IMR-90 (cell line): ENCODE measurements around the gene ARHGAP45. TPM values are rescaled to one million over a fixed set of nuclear protein-coding genes. Genes with fewer than 3 reads are reported as not detected.
A peak's percentile ranks its signal among the peaks of the same experiment; 100 is the strongest.

Experiments
- ATAC-seq: fragments of 200-7000 bp; cut with Tn5 transposase; 2 replicates; pipeline ENCODE4 v1.9.1; 2020; ENCODE audit warnings: low read depth, mild to moderate bottlenecking, moderate library complexity
- BruUV-seq: library from RNA; stranded (reverse); fragments of 400-500 nt; replicated peaks from 2 replicates; lab custom pipeline; 2021; lab: Mats Ljungman, UMichigan
- CTCF ChIA-PET: fragments of 300-600 bp; formaldehyde crosslinking; extraction: SDS; loops from one replicate; lab custom pipeline; 2021; ENCODE audit warnings: antibody characterized with exemption; lab: Yijun Ruan, JAX
- POLR2A ChIA-PET: fragments of 300-600 bp; sonication (Branson Sonifier 250); formaldehyde crosslinking; loops from one replicate; lab custom pipeline; 2022; ENCODE audit warnings: antibody characterized with exemption; ENCODE audit not compliant: unreplicated experiment; lab: Charles Lee
- DNase-seq: peaks from one replicate; pipeline ENCODE4 v3.0.0; 2013
- H2AFZ ChIP-seq: replicated peaks from 2 replicates; pipeline ENCODE3; 2013; ENCODE audit warnings: low read length, mild to moderate bottlenecking; ENCODE audit not compliant: poor library complexity
- H2AK5ac ChIP-seq: 2 replicates; pipeline ENCODE4 v1.6.1; 2013; ENCODE audit warnings: low read depth, low read length, inconsistent platforms
- H2AK9ac ChIP-seq: replicated peaks from 2 replicates; pipeline ENCODE3; 2013; ENCODE audit warnings: mild to moderate bottlenecking, low read depth, low read length, moderate library complexity; ENCODE audit not compliant: poor library complexity
- H2BK120ac ChIP-seq: 2 replicates; pipeline ENCODE4 v1.6.1; 2013; ENCODE audit warnings: low read depth, low read length, inconsistent platforms
- H2BK15ac ChIP-seq: 3 replicates; pipeline ENCODE4 v1.6.1; 2013; ENCODE audit warnings: low read depth, low read length, inconsistent platforms
- H2BK20ac ChIP-seq: 2 replicates; pipeline ENCODE4 v1.6.1; 2013; ENCODE audit warnings: low read depth, mild to moderate bottlenecking, inconsistent platforms, low read length, moderate library complexity
- H2BK5ac ChIP-seq: 2 replicates; pipeline ENCODE4 v1.6.1; 2013; ENCODE audit warnings: mild to moderate bottlenecking, low read depth, low read length, inconsistent platforms; ENCODE audit not compliant: poor library complexity, severe bottlenecking
- H3K14ac ChIP-seq: replicated peaks from 2 replicates; pipeline ENCODE4 v1.6.1; 2013; ENCODE audit warnings: low read depth, low read length, inconsistent platforms
- H3K18ac ChIP-seq: 2 replicates; pipeline ENCODE4 v1.6.1; 2013; ENCODE audit warnings: low read depth, low read length, control low read depth
- H3K23ac ChIP-seq: 2 replicates; pipeline ENCODE4 v1.6.1; 2013; ENCODE audit warnings: low read depth, low read length, inconsistent platforms
- H3K27ac ChIP-seq: 2 replicates; pipeline ENCODE4 v1.5.1; 2013; ENCODE audit warnings: mild to moderate bottlenecking, control low read depth, low read length; ENCODE audit not compliant: insufficient read depth
- H3K27me3 ChIP-seq: 2 replicates; pipeline ENCODE4 v1.6.1; 2013; ENCODE audit warnings: low read length; ENCODE audit not compliant: control insufficient read depth, insufficient read depth
- H3K36me3 ChIP-seq: 2 replicates; pipeline ENCODE4 v1.6.1; 2013; ENCODE audit warnings: low read length, mixed read lengths; ENCODE audit not compliant: control insufficient read depth, insufficient read depth
- H3K4ac ChIP-seq: 2 replicates; pipeline ENCODE4 v1.6.1; 2013; ENCODE audit warnings: low read depth, low read length, inconsistent platforms
- H3K4me1 ChIP-seq: 2 replicates; pipeline ENCODE4 v1.6.1; 2013; ENCODE audit warnings: low read length, mixed read lengths; ENCODE audit not compliant: control insufficient read depth, insufficient read depth
- H3K4me2 ChIP-seq: 2 replicates; pipeline ENCODE4 v1.6.1; 2013; ENCODE audit warnings: low read depth, mild to moderate bottlenecking, control low read depth, low read length, moderate library complexity
- H3K4me3 ChIP-seq: 2 replicates; pipeline ENCODE4 v1.5.1; 2013; ENCODE audit warnings: low read depth, mild to moderate bottlenecking, control low read depth, low read length, moderate library complexity; ENCODE audit not compliant: insufficient read depth
- H3K56ac ChIP-seq: 2 replicates; pipeline ENCODE4 v1.6.1; 2013; ENCODE audit warnings: low read length, inconsistent platforms; ENCODE audit not compliant: insufficient read depth; ENCODE audit errors: extremely low read depth
- H3K79me1 ChIP-seq, 2 experiments: 2 replicates each; pipeline ENCODE4 v1.6.1; 2013; ENCODE audit warnings: low read length in 2 of 2, inconsistent platforms in 1 of 2, low read depth in 1 of 2
- H3K9ac ChIP-seq: 2 replicates; pipeline ENCODE4 v1.6.1; 2013; ENCODE audit warnings: low read depth, low read length, control low read depth
- H3K9me1 ChIP-seq: 2 replicates; pipeline ENCODE4 v1.6.1; 2013; ENCODE audit warnings: low read length, inconsistent platforms; ENCODE audit not compliant: insufficient read depth
- H3K9me3 ChIP-seq: 2 replicates; pipeline ENCODE4 v1.6.1; 2013; ENCODE audit warnings: low read length; ENCODE audit not compliant: control insufficient read depth, insufficient read depth
- H4K20me1 ChIP-seq: 2 replicates; pipeline ENCODE4 v1.6.1; 2013; ENCODE audit warnings: low read length, inconsistent platforms; ENCODE audit not compliant: insufficient read depth
- H4K5ac ChIP-seq: 2 replicates; pipeline ENCODE4 v1.6.1; 2013; ENCODE audit warnings: mild to moderate bottlenecking, low read depth, low read length, control low read depth
- H4K8ac ChIP-seq, 2 experiments: 2 replicates each; pipeline ENCODE4 v1.6.1; 2013; ENCODE audit warnings: low read depth in 2 of 2, low read length in 2 of 2, control low read depth in 1 of 2, inconsistent platforms in 1 of 2
- H4K91ac ChIP-seq: 2 replicates; pipeline ENCODE4 v1.6.1; 2013; ENCODE audit warnings: low read depth, low read length, inconsistent platforms; ENCODE audit not compliant: insufficient read depth
- POLR2A ChIP-seq: IDR thresholded peaks from 2 replicates; pipeline ENCODE4 v1.6.1; 2012; ENCODE audit warnings: mild to moderate bottlenecking, low read depth, low read length
- RCOR1 ChIP-seq: IDR thresholded peaks from 2 replicates; pipeline ENCODE4 v1.6.1; 2012; ENCODE audit warnings: mild to moderate bottlenecking, low read length, improper control_type of control experiment; ENCODE audit not compliant: insufficient replicate concordance
- WGBS, 2 experiments: methylation state at CpG; one replicate each; pipeline versions ENCODE4 v1.1.5 to v1.1.7; 2013; ENCODE audit warnings: missing lambda C conversion rate in 2 of 2; ENCODE audit not compliant: insufficient read length in 1 of 2; ENCODE audit errors: extremely low coverage in 2 of 2; 5-methylcytosine and 5-hydroxymethylcytosine counted together
- dilution Hi-C: fragments of 300-500 bp; cut with HindIII; formaldehyde crosslinking; loops from one replicate; pipeline ENCODE4 v1.14.3; 2018; ENCODE audit warnings: low sequenced_read_pairs; ENCODE audit not compliant: unreplicated experiment
- in situ Hi-C: fragments of 300-500 bp; cut with MboI; formaldehyde crosslinking; loops from 3 replicates; pipeline ENCODE4 v1.14.3; 2019; ENCODE audit warnings: low sequenced_read_pairs, inconsistent platforms, mixed read lengths
- intact Hi-C: fragments of 100-400 bp; cut with micrococcal nuclease; formaldehyde crosslinking; loops from 2 replicates; pipeline ENCODE4 v1.10.0; 2022
- polyA plus RNA-seq, 3 experiments: library from polyadenylated mRNA; depleted of rRNA; stranded (reverse); fragments of >200 nt; gene quantifications; 2 replicates each; pipeline ENCODE4 v1.2.3, GENCODE V29; 2012; ENCODE audit warnings: low replicate concordance in 1 of 3
- total RNA-seq: library from RNA; depleted of rRNA; stranded (reverse); fragments of >200 nt; gene quantifications from 2 replicates; pipeline ENCODE4 v1.2.3, GENCODE V29; 2012

ARHGAP45 gene
- total and polyA plus RNA-seq, 2 of the 4 experiments (the other 2 are of a cell fraction), result 1.3 to 1.7 TPM

- Histone ChIP-seq H3K4me3 (peak overlapping the region; percentile 26), H3K9ac (no peak overlapping the region), H3K56ac (no peak overlapping the region), H4K8ac (no peak overlapping the region), H2AK5ac (peak overlapping the region; percentile 11; the same call in 1 of the 2 replicates), H3K27ac (no peak overlapping the region), H3K9me3 (no peaks in the 10 kb centered on the region), H3K18ac (no peak overlapping the region), H3K9me1 (no peaks in the 10 kb centered on the region), H4K20me1 (peaks cover 32% of the 10 kb centered on the region), H2BK20ac (no peak overlapping the region), H4K91ac (no peak overlapping the region), H3K36me3 (peaks cover 22% of the 10 kb centered on the region), H2BK120ac (no peak overlapping the region), H3K23ac (no peak overlapping the region), H2BK15ac (no peak overlapping the region), H3K4ac (no peak overlapping the region), H2AK9ac (peak overlapping the region; percentile 23), H3K14ac (no peak overlapping the region; the same call in 1 of the 2 replicates), H3K4me1 (peaks cover 7% of the 10 kb centered on the region; the same call in 1 of the 2 replicates), H4K5ac (no peak overlapping the region), H3K27me3 (no peaks in the 10 kb centered on the region), H2AFZ (peak overlapping the region; percentile 85), H3K4me2 (peak overlapping the region; percentile 77), H2BK5ac (no peak overlapping the region), H3K79me1 (peaks cover 0 to 16% of the 10 kb centered on the region in 2 experiments; a peak in 2 of 4 replicates)
- intact Hi-C loops (loop anchor here (2.0 kb wide), 2 partner anchors 53 to 61 kb away; partner anchors contain the start of genes GPX4 and POLR2E), dilution Hi-C loops (no loop called here), in situ Hi-C loops (no loop called here)
- 84% methylated on average over 8 of the region's 26 CpGs; no CpG with 5 or more reads in 1 of the 2 experiments for WGBS, 2 experiments
- TF ChIP-seq POLR2A, result no peak
- peak; percentile 25 for TF ChIP-seq RCOR1
- POLR2A ChIA-PET, result interaction anchor here (0.8 kb wide), 1 partner anchor 13 kb away, joined by 5 read pairs; no protein-coding TSS in a partner anchor
- no peak for DNase-seq
- CTCF ChIA-PET, result no interaction called here
- no TSS peak for BruUV-seq
- ATAC-seq, result peak; percentile 1
Measured at GRCh38 chr19:1041272-1041834, 25.6 kb upstream of the ARHGAP45 start.
